Adipocyte (in vitro differentiated cells): Measurements from ENCODE around the gene EML6.

Source experiments
- DNase-seq: peaks from one replicate; pipeline ENCODE4 v3.0.0-alpha.2; 2015; ENCODE audit warnings: low read depth
- H3K27me3 ChIP-seq: replicated peaks from 2 replicates; pipeline ENCODE4 v1.7.0; 2013; ENCODE audit warnings: mild to moderate bottlenecking, low read length, moderate library complexity; ENCODE audit not compliant: control insufficient read depth, insufficient read depth
- H3K36me3 ChIP-seq: 2 replicates; pipeline ENCODE4 v1.7.0; 2013; ENCODE audit warnings: low read length, mild to moderate bottlenecking, moderate library complexity; ENCODE audit not compliant: control insufficient read depth, insufficient read depth, severe bottlenecking
- H3K4me1 ChIP-seq: 2 replicates; pipeline ENCODE4 v1.7.0; 2013; ENCODE audit warnings: mild to moderate bottlenecking, low read length, moderate library complexity; ENCODE audit not compliant: control insufficient read depth, insufficient read depth
- H3K4me3 ChIP-seq: 2 replicates; pipeline ENCODE4 v1.7.0; 2013; ENCODE audit warnings: mild to moderate bottlenecking, low read length, moderate library complexity
- H3K9ac ChIP-seq: 2 replicates; pipeline ENCODE4 v1.7.0; 2013; ENCODE audit warnings: mild to moderate bottlenecking, low read length, moderate library complexity
- H3K9me3 ChIP-seq: 2 replicates; pipeline ENCODE4 v1.7.0; 2013; ENCODE audit warnings: mild to moderate bottlenecking, low read length, moderate library complexity; ENCODE audit not compliant: control insufficient read depth

The EML6 gene

GRCh38 chr2:55013936-55014335, 290.5 kb downstream of the EML6 start:
- Histone ChIP-seq H3K4me1 (peaks cover 95% of the 10 kb centered on the region), H3K9ac (peak overlapping the region; percentile 71), H3K9me3 (no peaks in the 10 kb centered on the region), H3K36me3 (peaks cover 18% of the 10 kb centered on the region), H3K4me3 (peak overlapping the region; percentile 30), H3K27me3 (no peaks in the 10 kb centered on the region)
- no peak for DNase-seq

- no peaks in the 10 kb centered on the region for H3K27me3 ChIP-seq
- peaks cover 19% of the 10 kb centered on the region for H3K36me3 ChIP-seq
- peaks cover 86% of the 10 kb centered on the region for H3K4me1 ChIP-seq
- peak overlapping the region; percentile 47 for H3K9ac ChIP-seq
- H3K9me3 ChIP-seq = no peaks in the 10 kb centered on the region
- peak overlapping the region; percentile 50 for H3K4me3 ChIP-seq
- DNase-seq = peak; percentile 91
These were observed 291.8 kb downstream of the EML6 start for GRCh38 chr2:55014962-55015939.

DNA sequence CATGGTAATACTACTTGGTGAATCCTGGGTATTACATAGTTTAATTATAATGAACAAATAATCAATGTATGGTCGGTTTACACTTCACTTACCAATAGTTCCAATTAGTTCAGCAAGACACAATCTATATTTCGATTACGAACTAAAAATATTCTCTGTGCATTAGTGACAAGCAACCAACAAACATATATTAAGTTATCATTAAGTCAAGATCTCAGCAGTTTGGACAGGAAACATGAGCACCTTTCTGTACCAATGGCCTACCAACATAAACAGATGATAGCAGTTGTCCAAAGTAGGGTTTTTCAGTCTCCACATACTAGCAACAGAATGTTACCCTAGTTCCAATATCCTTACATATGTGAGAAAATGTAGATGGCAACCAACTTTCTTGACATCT, 294.0 kb downstream of the EML6 start:
- Histone ChIP-seq H3K9me3 (no peaks in the 10 kb centered on the region), H3K36me3 (peaks cover 19% of the 10 kb centered on the region)

DNA sequence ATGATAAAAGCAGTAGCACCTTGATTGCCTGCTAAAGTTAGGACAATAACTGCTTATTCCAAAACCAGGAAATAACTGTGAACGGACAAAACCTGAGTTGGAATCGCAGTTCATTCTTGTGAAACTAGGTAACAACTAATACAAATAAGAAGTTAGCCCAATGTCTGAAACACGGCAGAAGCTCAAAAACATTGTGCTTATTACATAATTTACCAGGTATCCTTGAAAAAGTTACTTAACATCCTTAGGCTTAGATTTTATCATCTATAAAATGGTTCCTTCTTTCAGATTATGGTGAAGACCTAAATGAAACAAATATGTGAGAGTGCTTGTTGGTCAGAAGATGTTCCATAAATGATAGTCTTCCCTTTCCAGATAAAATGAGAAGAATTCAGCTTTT, 294.4 kb downstream of the EML6 start:
- Histone ChIP-seq H3K4me1 (peaks cover 73% of the 10 kb centered on the region), H3K9ac (no peak overlapping the region), H3K9me3 (no peaks in the 10 kb centered on the region), H3K27me3 (no peaks in the 10 kb centered on the region), H3K4me3 (no peak overlapping the region), H3K36me3 (peaks cover 19% of the 10 kb centered on the region)
- DNase-seq = no peak

More for the DNA sequence above, 294.0 kb downstream of the EML6 start:
- peaks cover 73% of the 10 kb centered on the region for H3K4me1 ChIP-seq
- H3K4me3 ChIP-seq = no peak overlapping the region
- DNase-seq = no peak
- H3K27me3 ChIP-seq = no peaks in the 10 kb centered on the region
- no peak overlapping the region for H3K9ac ChIP-seq

- H3K4me1 ChIP-seq = peaks cover 73% of the 10 kb centered on the region
- no peak for DNase-seq
- H3K4me3 ChIP-seq = no peak overlapping the region
- H3K36me3 ChIP-seq = peaks cover 19% of the 10 kb centered on the region
- H3K27me3 ChIP-seq = no peaks in the 10 kb centered on the region
- H3K9ac ChIP-seq = no peak overlapping the region
- H3K9me3 ChIP-seq = no peaks in the 10 kb centered on the region
These were observed 295.2 kb downstream of the EML6 start for GRCh38 chr2:55018619-55019018.

GRCh38 chr2:55019526-55020258, 296.2 kb downstream of the EML6 start:
- peaks cover 25% of the 10 kb centered on the region for H3K36me3 ChIP-seq
- no peaks in the 10 kb centered on the region for H3K9me3 ChIP-seq
- no peak for DNase-seq
- no peak overlapping the region for H3K4me3 ChIP-seq
- no peaks in the 10 kb centered on the region for H3K27me3 ChIP-seq
- H3K4me1 ChIP-seq = peaks cover 73% of the 10 kb centered on the region
- H3K9ac ChIP-seq = no peak overlapping the region
